ENCODE data around the gene TARBP1.

Gene TARBP1

GRCh38 chr1:234372011-234372757 is 106.8 kb downstream of the TARBP1 start:
- TF ChIP-seq CTCF (IDR thresholded peaks at IDR 0.05), result peak; percentile 0; the same call in 1 of the 2 replicates
- TF ChIP-seq ZFX (IDR thresholded peaks at IDR 0.05; ENCODE audit: borderline replicate concordance), result no peak
- H3K27ac ChIP-seq, result peak overlapping the region; percentile 96

- TF ChIP-seq ZFX (IDR thresholded peaks at IDR 0.05; ENCODE audit: borderline replicate concordance) (no peak), CTCF (IDR thresholded peaks at IDR 0.05) (no peak)
These were observed 107.6 kb downstream of the TARBP1 start for GRCh38 chr1:234371414-234371813.

GRCh38 chr1:234369784-234370183 is 109.2 kb downstream of the TARBP1 start:
- no peak overlapping the region for H3K27ac ChIP-seq
- TF ChIP-seq ZFX (IDR thresholded peaks at IDR 0.05; ENCODE audit: borderline replicate concordance), result no peak
- no peak for TF ChIP-seq CTCF (IDR thresholded peaks at IDR 0.05)

More at GRCh38 chr1:234371414-234371813, 107.6 kb downstream of the TARBP1 start:
- H3K27ac ChIP-seq, result peak overlapping the region; percentile 96

GRCh38 chr1:234369033-234369430 is 109.9 kb downstream of the TARBP1 start:
- no peak overlapping the region for H3K27ac ChIP-seq
- TF ChIP-seq ZFX (IDR thresholded peaks at IDR 0.05; ENCODE audit: borderline replicate concordance) (no peak), CTCF (IDR thresholded peaks at IDR 0.05) (no peak)

GRCh38 chr1:234368320-234369032 is 110.5 kb downstream of the TARBP1 start:
- H3K27ac ChIP-seq, result no peak overlapping the region
- TF ChIP-seq ZFX (IDR thresholded peaks at IDR 0.05; ENCODE audit: borderline replicate concordance), result no peak
- TF ChIP-seq CTCF (IDR thresholded peaks at IDR 0.05), result no peak

GRCh38 chr1:234362558-234362957 is 116.4 kb downstream of the TARBP1 start:
- TF ChIP-seq ZFX (IDR thresholded peaks at IDR 0.05; ENCODE audit: borderline replicate concordance) (no peak), CTCF (IDR thresholded peaks at IDR 0.05) (no peak)
- no peak overlapping the region for H3K27ac ChIP-seq

- no peak overlapping the region for H3K27ac ChIP-seq
- no peak for TF ChIP-seq CTCF (IDR thresholded peaks at IDR 0.05)
- no peak for TF ChIP-seq ZFX (IDR thresholded peaks at IDR 0.05; ENCODE audit: borderline replicate concordance)
These were observed 117.8 kb downstream of the TARBP1 start for GRCh38 chr1:234361102-234361603.
